NCI-H748 (cell line): ENCODE measurements around the gene CLPTM1.
"Not testable (repeated sequence)": the region's sequence is repeated elsewhere in the genome, so short reads cannot be mapped to it uniquely, and the experiment has no call there.

Experiments used
- DNase-seq: peaks from one replicate; lab custom pipeline; 2025; ENCODE audit not compliant: unreplicated experiment; lab: John Stamatoyannopoulos, UW

The CLPTM1 gene

GRCh38 chr19:44973982-44974735 lies 19.0 kb downstream of the CLPTM1 start:
- no peak for DNase-seq

GRCh38 chr19:44974857-44975256 lies 19.7 kb downstream of the CLPTM1 start:
- no peak for DNase-seq

GRCh38 chr19:44975444-44975843 lies 20.3 kb downstream of the CLPTM1 start:
- no peak for DNase-seq

GRCh38 chr19:44984005-44984404 lies 28.8 kb downstream of the CLPTM1 start:
- DNase-seq, result no peak

GRCh38 chr19:44985445-44985844 lies 30.3 kb downstream of the CLPTM1 start:
- no peak for DNase-seq

GRCh38 chr19:44986389-44986788 lies 31.2 kb downstream of the CLPTM1 start:
- no peak for DNase-seq

- no peak for DNase-seq
Observed at GRCh38 chr19:44987148-44987675, 32.0 kb downstream of the CLPTM1 start.

- no peak for DNase-seq
Observed at GRCh38 chr19:44988273-44988672, 33.1 kb downstream of the CLPTM1 start.

GRCh38 chr19:44988896-44989556 lies 33.8 kb downstream of the CLPTM1 start:
- peak; percentile 40 for DNase-seq

- no peak for DNase-seq
Observed at GRCh38 chr19:44990459-44990858, 35.3 kb downstream of the CLPTM1 start.

- DNase-seq, result no peak
Observed at GRCh38 chr19:44990966-44991365, 35.8 kb downstream of the CLPTM1 start.

- no peak for DNase-seq
Observed at GRCh38 chr19:44992336-44993163, 37.4 kb downstream of the CLPTM1 start.

- no peak for DNase-seq
Observed at GRCh38 chr19:44993526-44993925, 38.3 kb downstream of the CLPTM1 start.

- DNase-seq, result no peak
Observed at GRCh38 chr19:44993926-44994537, 38.9 kb downstream of the CLPTM1 start.

- DNase-seq, result no peak
Observed at GRCh38 chr19:44998025-44998424, 42.8 kb downstream of the CLPTM1 start.

GRCh38 chr19:44999131-44999925 lies 44.1 kb downstream of the CLPTM1 start:
- DNase-seq, result not testable (repeated sequence)

GRCh38 chr19:45000665-45001064 lies 45.5 kb downstream of the CLPTM1 start:
- not testable (repeated sequence) for DNase-seq

GRCh38 chr19:45001087-45001739 lies 46.0 kb downstream of the CLPTM1 start, which contains the start of gene RELB:
RELB (plus strand) TSS chr19:45001464; CDS start chr19:45001580, 116 bp downstream.
- peak; percentile 94 for DNase-seq

- no peak for DNase-seq
Observed at GRCh38 chr19:45003485-45003884, 48.3 kb downstream of the CLPTM1 start.

GRCh38 chr19:45005787-45006186 lies 50.6 kb downstream of the CLPTM1 start:
- DNase-seq, result no peak
